Body of pancreas (tissue), 4 donors: ENCODE results near the gene MED12L. TPM values are rescaled to one million over a fixed set of nuclear protein-coding genes. Genes with fewer than 3 reads are reported as not detected.
A peak's percentile ranks its signal among the peaks of the same experiment; 100 is the strongest.
"Not testable (repeated sequence)": the region's sequence is repeated elsewhere in the genome, so short reads cannot be mapped to it uniquely, and the experiment has no call there.

Experiments
- ATAC-seq: fragments of 150-250 bp; one replicate; pipeline ENCODE4 v1.9.1; 2016
- DNase-seq, 4 donors: peaks; one replicate each; pipeline ENCODE4 v3.0.0-alpha.2; 2019
- H3K27ac ChIP-seq, 4 donors: fragments of 200-600 bp; sonication (generic); 1 replicate in 3 of 4; 2 replicates in 1 of 4; pipeline versions ENCODE4 v1.5.1 to v1.6.1; 2016 to 2019; ENCODE audit warnings: mild to moderate bottlenecking in 1 of 4, mixed read lengths in 1 of 4, moderate library complexity in 1 of 4
- H3K27me3 ChIP-seq, 2 donors: fragments of 200-600 bp; sonication (generic); one replicate each; pipeline ENCODE4 v1.6.0; 2016; ENCODE audit warnings: mild to moderate bottlenecking in 1 of 2
- H3K36me3 ChIP-seq, 2 donors: fragments of 200-600 bp; sonication (generic); replicated peaks in 1 of 2; 2 replicates each; pipeline ENCODE4 v1.5.1; 2016; ENCODE audit warnings: low read depth in 2 of 2; ENCODE audit not compliant: insufficient read depth in 1 of 2
- H3K4me1 ChIP-seq: fragments of 200-600 bp; sonication (generic); one replicate; pipeline ENCODE4 v1.6.0; 2016
- H3K4me3 ChIP-seq, 2 donors: fragments of 200-600 bp; sonication (generic); 1 replicate in 1 of 2; 2 replicates in 1 of 2; pipeline ENCODE4 v1.5.1; 2016 to 2019
- H3K9me3 ChIP-seq, 3 donors: fragments of 200-600 bp; sonication (generic); 1 replicate in 2 of 3; 2 replicates in 1 of 3; pipeline ENCODE4 v1.5.1; 2016
- CTCF ChIP-seq, 7 experiments: fragments of 450-650 bp in 4 of 7; fragments of 200-600 bp in 3 of 7; sonication (generic) in 3 of 7; IDR thresholded peaks; one replicate each; pipeline ENCODE4 v1.5.1; 2016 to 2019; ENCODE audit warnings: antibody characterized with exemption in 7 of 7
- POLR2A ChIP-seq, 3 donors: fragments of 450-650 bp; IDR thresholded peaks; one replicate each; pipeline ENCODE4 v1.6.1; 2016; ENCODE audit warnings: antibody characterized with exemption in 3 of 3, mild to moderate bottlenecking in 2 of 3
- WGBS, 2 donors: methylation state at CpG; one replicate each; pipeline ENCODE4 v1.1.5; 2017; 5-methylcytosine and 5-hydroxymethylcytosine counted together
- intact Hi-C: fragments of 100-400 bp; cut with DNase I; formaldehyde crosslinking; loops from one replicate; pipeline ENCODE4 v1.15.1; 2023
- total RNA-seq, 2 donors: library from RNA; depleted of rRNA; stranded (reverse); fragments of >200 nt; gene quantifications; one replicate each; pipeline ENCODE4 v1.1.0, GENCODE V29; 2016

The MED12L gene
- total RNA-seq, 2 donors from 2014 or later, result 0.33 to 0.78 TPM

GRCh38 chr3:151168269-151169094 lies 83.0 kb downstream of the MED12L start:
- Histone ChIP-seq H3K9me3 (no peaks in the 10 kb centered on the region), H3K36me3 (no peaks in the 10 kb centered on the region), H3K4me3 (no peak overlapping the region), H3K27ac (peak overlapping the region in 1 of 4 donors; percentile 66), H3K27me3 (no peaks in the 10 kb centered on the region), H3K4me1 (no peaks in the 10 kb centered on the region)
- intact Hi-C loops, result loop anchor here (5.0 kb wide), 1 partner anchor 114 kb away; no protein-coding TSS in a partner anchor
- ATAC-seq (peak; percentile 86), DNase-seq (peak; percentile 75 to 86 (median 78))
- TF ChIP-seq CTCF (IDR thresholded peaks at IDR 0.05), result peak; percentile 44 to 82 (median 70)
- TF ChIP-seq POLR2A (IDR thresholded peaks at IDR 0.05), result no peak
- WGBS, 2 donors, result 9 to 13% methylated on average over 7 of the region's 7 CpGs

- no peaks in the 10 kb centered on the region for H3K4me1 ChIP-seq
- intact Hi-C loops, result loop anchor here (5.0 kb wide), 1 partner anchor 113 kb away; no protein-coding TSS in a partner anchor
- H3K27ac ChIP-seq, result peak overlapping the region in 1 of 4 donors; percentile 66
- H3K4me3 ChIP-seq, result no peak overlapping the region
- TF ChIP-seq POLR2A (IDR thresholded peaks at IDR 0.05) (no peak), CTCF (IDR thresholded peaks at IDR 0.05) (no peak)
- WGBS, 2 donors, result 69 to 85% methylated on average over 9 of the region's 9 CpGs
- H3K27me3 ChIP-seq, result no peaks in the 10 kb centered on the region
- ATAC-seq, result no peak
- DNase-seq, result peak in 1 of 4 donors; percentile 49
- no peaks in the 10 kb centered on the region for H3K36me3 ChIP-seq
- no peaks in the 10 kb centered on the region for H3K9me3 ChIP-seq
Observed at GRCh38 chr3:151169262-151169947, 83.9 kb downstream of the MED12L start.

- H3K36me3 ChIP-seq, H3K9me3 ChIP-seq, H3K4me1 ChIP-seq, H3K27me3 ChIP-seq, ATAC-seq, H3K4me3 ChIP-seq: not testable (repeated sequence)
- H3K27ac ChIP-seq, result peak overlapping the region in 1 of 4 donors; percentile 66
- peak in 2 of 4 donors; percentile 22 to 64 for DNase-seq
- intact Hi-C loops, result loop anchor here (5.0 kb wide), 1 partner anchor 112 kb away; no protein-coding TSS in a partner anchor
- WGBS, 2 donors, result 67 to 76% methylated on average over 9 of the region's 9 CpGs
Observed at GRCh38 chr3:151169948-151170679, 84.7 kb downstream of the MED12L start.

- ATAC-seq (no peak), DNase-seq (peak in 1 of 4 donors; percentile 39)
- H3K4me3 ChIP-seq, result no peak overlapping the region
Observed at GRCh38 chr3:151171145-151171757, 85.8 kb downstream of the MED12L start.

More at GRCh38 chr3:151171145-151171757, 85.8 kb downstream of the MED12L start:
- H3K27me3 ChIP-seq, result no peaks in the 10 kb centered on the region
- H3K4me1 ChIP-seq, result no peaks in the 10 kb centered on the region
- no peak overlapping the region for H3K27ac ChIP-seq
- intact Hi-C loops, result no loop called here
- TF ChIP-seq CTCF (IDR thresholded peaks at IDR 0.05), result no peak
- no peak for TF ChIP-seq POLR2A (IDR thresholded peaks at IDR 0.05)
- no peaks in the 10 kb centered on the region for H3K9me3 ChIP-seq
- no peaks in the 10 kb centered on the region for H3K36me3 ChIP-seq
- 45 to 58% methylated on average over 5 of the region's 5 CpGs for WGBS, 2 donors
